Bronchial epithelial cell (primary cell): ENCODE data around the gene ELANE. TPM values are rescaled to one million over a fixed set of nuclear protein-coding genes. Genes with fewer than 3 reads are reported as not detected.

ENCODE experiments used
- DNase-seq: peaks from one replicate; pipeline ENCODE4 v3.0.0-alpha.2; 2010; ENCODE audit warnings: low read depth
- FAIRE-seq: peaks from 2 replicates; lab custom pipeline; 2011; peaks lifted over from hg19 to GRCh38; lab: Jason Lieb, UNC
- H3K27me3 ChIP-seq: 2 replicates; pipeline ENCODE4 v1.5.1; 2011; ENCODE audit warnings: low read length; ENCODE audit not compliant: control insufficient read depth, insufficient read depth
- H3K36me3 ChIP-seq: 2 replicates; pipeline ENCODE4 v1.5.1; 2011; ENCODE audit warnings: low read length; ENCODE audit not compliant: control insufficient read depth, insufficient read depth
- H3K4me3 ChIP-seq: 2 replicates; pipeline ENCODE4 v1.5.1; 2011; ENCODE audit warnings: mild to moderate bottlenecking, low read depth, low read length, control low read depth
- total RNA-seq: library from RNA; depleted of rRNA; stranded (reverse); fragments of >200 nt; gene quantifications from 2 replicates; pipeline ENCODE4 v1.2.1, GENCODE V29; 2014
- TF ChIP-seq, protein P1 (sequence below): IDR thresholded peaks from 2 replicates; pipeline ENCODE4 v1.5.1; 2011; ENCODE audit warnings: mild to moderate bottlenecking, moderate library complexity, low read length, control low read depth, inconsistent platforms; ENCODE audit not compliant: insufficient read depth, severe bottlenecking

Gene ELANE
- total RNA-seq, 1 donor from 2014 or later = not detected

DNA sequence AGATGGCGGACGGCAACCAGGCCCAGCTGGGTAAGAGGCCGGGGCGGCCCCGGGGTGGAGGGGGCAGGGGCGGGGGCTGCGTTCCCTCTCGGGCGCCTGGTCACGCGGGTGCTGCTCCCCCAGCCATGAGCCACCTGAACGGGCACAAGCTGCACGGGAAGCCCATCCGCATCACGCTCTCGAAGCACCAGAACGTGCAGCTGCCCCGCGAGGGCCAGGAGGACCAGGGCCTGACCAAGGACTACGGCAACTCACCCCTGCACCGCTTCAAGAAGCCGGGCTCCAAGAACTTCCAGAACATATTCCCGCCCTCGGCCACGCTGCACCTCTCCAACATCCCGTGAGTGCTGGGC lies 43.7 kb upstream of the ELANE start:
- Histone ChIP-seq H3K4me3 (no peak overlapping the region), H3K27me3 (no peaks in the 10 kb centered on the region), H3K36me3 (peaks cover 39% of the 10 kb centered on the region)
- DNase-seq (no peak), FAIRE-seq (no peak)
- TF ChIP-seq, protein P1, sequence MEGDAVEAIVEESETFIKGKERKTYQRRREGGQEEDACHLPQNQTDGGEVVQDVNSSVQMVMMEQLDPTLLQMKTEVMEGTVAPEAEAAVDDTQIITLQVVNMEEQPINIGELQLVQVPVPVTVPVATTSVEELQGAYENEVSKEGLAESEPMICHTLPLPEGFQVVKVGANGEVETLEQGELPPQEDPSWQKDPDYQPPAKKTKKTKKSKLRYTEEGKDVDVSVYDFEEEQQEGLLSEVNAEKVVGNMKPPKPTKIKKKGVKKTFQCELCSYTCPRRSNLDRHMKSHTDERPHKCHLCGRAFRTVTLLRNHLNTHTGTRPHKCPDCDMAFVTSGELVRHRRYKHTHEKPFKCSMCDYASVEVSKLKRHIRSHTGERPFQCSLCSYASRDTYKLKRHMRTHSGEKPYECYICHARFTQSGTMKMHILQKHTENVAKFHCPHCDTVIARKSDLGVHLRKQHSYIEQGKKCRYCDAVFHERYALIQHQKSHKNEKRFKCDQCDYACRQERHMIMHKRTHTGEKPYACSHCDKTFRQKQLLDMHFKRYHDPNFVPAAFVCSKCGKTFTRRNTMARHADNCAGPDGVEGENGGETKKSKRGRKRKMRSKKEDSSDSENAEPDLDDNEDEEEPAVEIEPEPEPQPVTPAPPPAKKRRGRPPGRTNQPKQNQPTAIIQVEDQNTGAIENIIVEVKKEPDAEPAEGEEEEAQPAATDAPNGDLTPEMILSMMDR = no peak

DNA sequence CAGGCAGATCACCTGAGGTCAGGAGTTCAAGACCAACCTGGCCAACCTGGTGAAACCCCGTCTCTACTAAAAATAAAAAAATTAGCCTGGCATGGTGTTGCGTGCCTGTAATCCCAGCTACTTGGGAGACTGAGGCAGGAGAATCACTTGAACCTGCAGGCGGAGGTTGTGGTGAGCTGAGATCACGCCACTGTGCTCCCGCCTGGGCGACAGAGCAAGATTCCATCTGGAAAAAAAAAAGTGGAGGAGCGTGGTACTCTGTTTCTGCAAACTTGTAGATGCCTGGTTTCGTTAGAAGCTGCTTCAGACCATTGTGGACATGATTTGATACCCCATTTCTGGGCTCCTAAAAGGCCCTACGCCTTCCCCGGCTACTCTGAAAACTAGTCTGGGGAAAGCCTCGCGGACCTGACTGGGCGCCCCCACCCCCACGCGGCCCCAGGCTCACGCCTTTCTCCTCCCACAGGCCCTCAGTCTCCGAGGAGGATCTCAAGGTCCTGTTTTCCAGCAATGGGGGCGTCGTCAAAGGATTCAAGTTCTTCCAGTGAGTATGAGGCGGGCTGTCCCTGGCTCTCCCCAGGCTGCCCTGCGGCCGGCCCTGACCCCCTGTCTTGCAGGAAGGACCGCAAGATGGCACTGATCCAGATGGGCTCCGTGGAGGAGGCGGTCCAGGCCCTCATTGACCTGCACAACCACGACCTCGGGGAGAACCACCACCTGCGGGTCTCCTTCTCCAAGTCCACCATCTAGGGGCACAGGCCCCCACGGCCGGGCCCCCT lies 41.8 kb upstream of the ELANE start:
- peaks cover 26% of the 10 kb centered on the region for H3K36me3 ChIP-seq

DNA sequence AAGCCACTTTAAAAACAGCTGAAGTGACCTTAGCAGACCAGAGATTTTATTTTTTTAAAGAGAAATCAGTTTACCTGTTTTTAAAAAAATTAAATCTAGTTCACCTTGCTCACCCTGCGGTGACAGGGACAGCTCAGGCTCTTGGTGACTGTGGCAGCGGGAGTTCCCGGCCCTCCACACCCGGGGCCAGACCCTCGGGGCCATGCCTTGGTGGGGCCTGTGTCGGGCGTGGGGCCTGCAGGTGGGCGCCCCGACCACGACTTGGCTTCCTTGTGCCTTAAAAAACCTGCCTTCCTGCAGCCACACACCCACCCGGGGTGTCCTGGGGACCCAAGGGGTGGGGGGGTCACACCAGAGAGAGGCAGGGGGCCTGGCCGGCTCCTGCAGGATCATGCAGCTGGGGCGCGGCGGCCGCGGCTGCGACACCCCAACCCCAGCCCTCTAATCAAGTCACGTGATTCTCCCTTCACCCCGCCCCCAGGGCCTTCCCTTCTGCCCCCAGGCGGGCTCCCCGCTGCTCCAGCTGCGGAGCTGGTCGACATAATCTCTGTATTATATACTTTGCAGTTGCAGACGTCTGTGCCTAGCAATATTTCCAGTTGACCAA lies 41.1 kb upstream of the ELANE start:
- DNase-seq (no peak), FAIRE-seq (no peak)
- TF ChIP-seq, protein P1 = no peak
- Histone ChIP-seq H3K27me3 (no peaks in the 10 kb centered on the region), H3K4me3 (no peak overlapping the region), H3K36me3 (peaks cover 23% of the 10 kb centered on the region)

More for the DNA sequence above, 41.8 kb upstream of the ELANE start:
- H3K4me3 ChIP-seq = no peak overlapping the region
- DNase-seq (no peak), FAIRE-seq (no peak)
- no peaks in the 10 kb centered on the region for H3K27me3 ChIP-seq
- TF ChIP-seq, protein P1 = no peak

DNA sequence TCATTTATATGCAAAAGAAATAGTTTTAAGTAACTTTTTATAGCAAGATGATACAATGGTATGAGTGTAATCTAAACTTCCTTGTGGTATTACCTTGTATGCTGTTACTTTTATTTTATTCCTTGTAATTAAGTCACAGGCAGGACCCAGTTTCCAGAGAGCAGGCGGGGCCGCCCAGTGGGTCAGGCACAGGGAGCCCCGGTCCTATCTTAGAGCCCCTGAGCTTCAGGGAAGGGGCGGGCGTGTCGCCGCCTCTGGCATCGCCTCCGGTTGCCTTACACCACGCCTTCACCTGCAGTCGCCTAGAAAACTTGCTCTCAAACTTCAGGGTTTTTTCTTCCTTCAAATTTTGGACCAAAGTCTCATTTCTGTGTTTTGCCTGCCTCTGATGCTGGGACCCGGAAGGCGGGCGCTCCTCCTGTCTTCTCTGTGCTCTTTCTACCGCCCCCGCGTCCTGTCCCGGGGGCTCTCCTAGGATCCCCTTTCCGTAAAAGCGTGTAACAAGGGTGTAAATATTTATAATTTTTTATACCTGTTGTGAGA lies 40.5 kb upstream of the ELANE start:
- H3K27me3 ChIP-seq = no peaks in the 10 kb centered on the region
- no peak for FAIRE-seq
- DNase-seq = no peak
- H3K4me3 ChIP-seq = no peak overlapping the region
- H3K36me3 ChIP-seq = peaks cover 23% of the 10 kb centered on the region
- TF ChIP-seq, protein P1 = no peak

DNA sequence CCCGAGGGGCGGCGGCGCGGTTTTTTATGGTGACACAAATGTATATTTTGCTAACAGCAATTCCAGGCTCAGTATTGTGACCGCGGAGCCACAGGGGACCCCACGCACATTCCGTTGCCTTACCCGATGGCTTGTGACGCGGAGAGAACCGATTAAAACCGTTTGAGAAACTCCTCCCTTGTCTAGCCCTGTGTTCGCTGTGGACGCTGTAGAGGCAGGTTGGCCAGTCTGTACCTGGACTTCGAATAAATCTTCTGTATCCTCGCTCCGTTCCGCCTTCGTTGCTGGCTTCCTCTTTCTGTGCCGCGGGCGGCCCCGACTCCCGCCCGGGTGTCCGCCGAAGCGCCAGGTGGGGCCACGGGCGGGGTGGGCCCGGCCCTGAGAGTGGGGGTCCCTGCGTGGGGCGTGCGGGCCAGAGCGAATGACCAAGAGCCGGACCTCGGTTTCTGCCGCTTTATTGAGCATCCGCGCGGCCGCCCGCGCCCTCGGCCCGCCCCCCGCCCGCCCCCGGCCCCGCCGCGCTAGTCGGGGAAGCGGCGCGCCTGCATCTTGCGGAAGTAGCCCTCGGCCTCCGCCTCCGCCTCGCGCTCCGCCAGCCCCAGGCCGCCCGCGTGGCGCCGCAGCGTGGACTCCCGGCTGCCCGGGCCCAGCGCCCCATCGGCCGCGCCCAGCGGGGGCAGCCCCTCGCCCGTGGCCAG lies 39.9 kb upstream of the ELANE start:
- H3K36me3 ChIP-seq = peaks cover 19% of the 10 kb centered on the region
- H3K4me3 ChIP-seq = no peak overlapping the region
- TF ChIP-seq, protein P1 = no peak
- H3K27me3 ChIP-seq = no peaks in the 10 kb centered on the region
- DNase-seq = no peak
- no peak for FAIRE-seq
